HEK293 (cell line): ENCODE data around the gene RHOT1.
"Not testable (repeated sequence)": the region's sequence is repeated elsewhere in the genome, so short reads cannot be mapped to it uniquely, and the experiment has no call there.

Source experiments
- CTCF ChIA-PET: fragments of 350-600 bp; formaldehyde crosslinking; extraction: SDS; loops from one replicate; lab custom pipeline; 2021; ENCODE audit warnings: antibody characterized with exemption; lab: Yijun Ruan, JAX
- POLR2A ChIA-PET: fragments of 300-600 bp; formaldehyde crosslinking; extraction: SDS; loops from one replicate; lab custom pipeline; 2020; ENCODE audit warnings: antibody characterized with exemption, inconsistent platforms; lab: Yijun Ruan, JAX
- H3K27ac ChIP-seq: fragments of 200-500 bp; sonication (Bioruptor generic); 2 replicates; pipeline ENCODE4 v1.5.1; 2014; ENCODE audit warnings: low read depth, low read length, control low read depth, inconsistent platforms; ENCODE audit errors: extremely low read depth
- H3K36me3 ChIP-seq, 2 experiments: fragments of 200-500 bp in 1 of 2; sonication (Bioruptor generic) in 1 of 2; 1 replicate in 1 of 2; 2 replicates in 1 of 2; pipeline ENCODE4 v1.5.1; 2014 to 2017; ENCODE audit warnings: inconsistent platforms in 2 of 2, low read length in 2 of 2; ENCODE audit not compliant: control insufficient read depth in 2 of 2, insufficient read depth in 1 of 2
- H3K4me1 ChIP-seq: fragments of 200-500 bp; sonication (Bioruptor generic); 2 replicates; pipeline ENCODE4 v1.5.1; 2014; ENCODE audit warnings: mild to moderate bottlenecking, low read length, inconsistent platforms; ENCODE audit not compliant: control insufficient read depth, insufficient read depth
- H3K4me3 ChIP-seq: 2 replicates; pipeline ENCODE4 v1.5.1; 2011; ENCODE audit warnings: low read depth, mild to moderate bottlenecking, control low read depth, low read length, moderate library complexity
- H3K9me3 ChIP-seq: fragments of 200-500 bp; sonication (Bioruptor generic); 2 replicates; pipeline ENCODE4 v1.5.1; 2014; ENCODE audit warnings: low read depth, low read length, inconsistent platforms; ENCODE audit not compliant: control insufficient read depth, insufficient read depth
- GFI1B ChIP-seq: fragments of 450-650 bp; formaldehyde crosslinking; IDR thresholded peaks from 2 replicates; pipeline ENCODE4 v1.5.1; 2016; ENCODE audit warnings: missing biosample characterization, missing genetic modification characterization
- SCRT2 ChIP-seq: fragments of 450-650 bp; formaldehyde crosslinking; IDR thresholded peaks from 2 replicates; pipeline ENCODE4 v1.5.1; 2016; ENCODE audit warnings: missing biosample characterization, missing genetic modification characterization
- ZEB2 ChIP-seq: fragments of 450-650 bp; formaldehyde crosslinking; IDR thresholded peaks from 2 replicates; pipeline ENCODE4 v1.5.1; 2016; ENCODE audit warnings: missing biosample characterization, missing genetic modification characterization
- ZFP41 ChIP-seq: fragments of 450-650 bp; formaldehyde crosslinking; IDR thresholded peaks from 2 replicates; pipeline ENCODE4 v1.5.1; 2016; ENCODE audit warnings: missing biosample characterization, missing genetic modification characterization, borderline replicate concordance
- ZNF112 ChIP-seq: fragments of 450-650 bp; formaldehyde crosslinking; IDR thresholded peaks from 2 replicates; pipeline ENCODE4 v1.5.0; 2017; ENCODE audit warnings: missing biosample characterization, missing genetic modification characterization
- ZNF266 ChIP-seq: fragments of 450-650 bp; formaldehyde crosslinking; IDR thresholded peaks from 2 replicates; pipeline ENCODE4 v1.5.1; 2016; ENCODE audit warnings: missing biosample characterization, missing genetic modification characterization, low read depth
- ZNF561 ChIP-seq: fragments of 450-650 bp; IDR thresholded peaks from 2 replicates; pipeline ENCODE4 v1.5.1; 2018; ENCODE audit warnings: missing biosample characterization, missing genetic modification characterization, borderline replicate concordance
- ZNF777 ChIP-seq: fragments of 450-650 bp; formaldehyde crosslinking; IDR thresholded peaks from 2 replicates; pipeline ENCODE4 v1.5.1; 2017; ENCODE audit warnings: missing biosample characterization, missing genetic modification characterization, borderline replicate concordance
- TF ChIP-seq, protein P1 (sequence below): fragments of 450-650 bp; formaldehyde crosslinking; IDR thresholded peaks from 2 replicates; pipeline ENCODE4 v1.5.1; 2017; ENCODE audit warnings: missing biosample characterization, missing genetic modification characterization
- TF ChIP-seq, protein P2 (sequence below): fragments of 450-650 bp; formaldehyde crosslinking; IDR thresholded peaks from 2 replicates; pipeline ENCODE4 v1.5.1; 2016; ENCODE audit warnings: missing biosample characterization, missing genetic modification characterization
- TF ChIP-seq, protein P3 (sequence below): fragments of 450-650 bp; formaldehyde crosslinking; IDR thresholded peaks from 2 replicates; pipeline ENCODE4 v1.5.1; 2016; ENCODE audit warnings: missing biosample characterization, missing genetic modification characterization
- TF ChIP-seq, protein P4 (sequence below): fragments of 450-650 bp; formaldehyde crosslinking; IDR thresholded peaks from 2 replicates; pipeline ENCODE4 v1.5.1; 2016; ENCODE audit warnings: missing biosample characterization, missing genetic modification characterization
- TF ChIP-seq, protein P5 (sequence below): fragments of 450-650 bp; formaldehyde crosslinking; IDR thresholded peaks from 2 replicates; pipeline ENCODE4 v1.5.1; 2017; ENCODE audit warnings: missing biosample characterization, missing genetic modification characterization
- TF ChIP-seq, protein P6 (sequence below): fragments of 450-650 bp; formaldehyde crosslinking; IDR thresholded peaks from 2 replicates; pipeline ENCODE4 v1.5.1; 2016; ENCODE audit warnings: missing biosample characterization, missing genetic modification characterization
- TF ChIP-seq, protein P7 (sequence below): fragments of 450-650 bp; formaldehyde crosslinking; IDR thresholded peaks from 2 replicates; pipeline ENCODE4 v1.5.1; 2016; ENCODE audit warnings: missing biosample characterization, missing genetic modification characterization
- TF ChIP-seq, protein P8 (sequence below): fragments of 450-650 bp; formaldehyde crosslinking; IDR thresholded peaks from 2 replicates; pipeline ENCODE4 v1.5.1; 2016; ENCODE audit warnings: missing biosample characterization, missing genetic modification characterization, low read depth

Gene RHOT1

DNA sequence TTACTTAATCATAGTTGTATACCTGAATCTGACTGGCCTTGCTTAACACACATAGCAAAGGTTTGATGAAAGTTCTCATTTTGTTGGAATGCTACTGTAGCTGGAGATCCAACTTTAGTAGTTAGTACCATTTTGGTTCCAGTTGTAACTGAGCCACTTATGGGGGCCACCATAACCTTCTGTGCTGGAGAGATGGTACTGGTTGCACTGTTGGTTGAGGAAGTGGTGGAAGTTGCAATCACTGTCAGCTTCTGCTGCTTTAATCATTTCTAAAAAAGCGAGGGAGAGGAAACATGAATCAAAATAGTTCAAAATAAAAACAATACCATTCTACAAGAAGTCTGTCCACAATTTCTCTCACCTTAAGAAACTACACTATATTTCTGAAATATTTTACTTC lies 35.1 kb upstream of the RHOT1 start:
- H3K36me3 ChIP-seq, H3K4me1 ChIP-seq, POLR2A ChIA-PET, H3K9me3 ChIP-seq, H3K27ac ChIP-seq, CTCF ChIA-PET, H3K4me3 ChIP-seq: not testable (repeated sequence)

DNA sequence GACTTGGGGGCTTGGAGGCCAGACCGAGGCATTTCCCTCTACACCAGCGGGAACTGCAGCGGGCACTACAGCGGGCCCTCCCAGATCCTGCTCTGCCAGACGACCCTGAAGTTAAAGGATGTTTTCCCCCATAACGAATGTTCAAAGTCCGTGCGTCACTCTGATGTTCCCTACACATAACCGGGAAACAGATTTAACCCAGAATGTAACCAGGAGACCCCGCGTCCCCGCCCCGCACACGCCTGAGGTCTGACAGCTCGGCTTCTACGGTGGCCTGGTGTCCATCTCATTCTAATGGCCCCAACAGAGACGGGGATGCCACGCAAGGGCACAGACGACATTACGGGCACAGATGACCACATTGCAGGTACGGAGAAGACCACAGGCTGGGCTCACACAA lies 31.7 kb upstream of the RHOT1 start:
- ChIA-PET POLR2A (no interaction called here), CTCF (interaction anchor here (0.5 to 2.3 kb wide), 9 partner anchors 8 to 346 kb away, joined by 3 to 7 read pairs (median 3); partner anchors contain the start of gene LRRC37B)
- Histone ChIP-seq H3K36me3 (no peaks in the 10 kb centered on the region), H3K4me1 (peaks cover 6% of the 10 kb centered on the region), H3K4me3 (no peak overlapping the region), H3K27ac (no peak overlapping the region), H3K9me3 (no peaks in the 10 kb centered on the region)
- TF ChIP-seq, protein P1, sequence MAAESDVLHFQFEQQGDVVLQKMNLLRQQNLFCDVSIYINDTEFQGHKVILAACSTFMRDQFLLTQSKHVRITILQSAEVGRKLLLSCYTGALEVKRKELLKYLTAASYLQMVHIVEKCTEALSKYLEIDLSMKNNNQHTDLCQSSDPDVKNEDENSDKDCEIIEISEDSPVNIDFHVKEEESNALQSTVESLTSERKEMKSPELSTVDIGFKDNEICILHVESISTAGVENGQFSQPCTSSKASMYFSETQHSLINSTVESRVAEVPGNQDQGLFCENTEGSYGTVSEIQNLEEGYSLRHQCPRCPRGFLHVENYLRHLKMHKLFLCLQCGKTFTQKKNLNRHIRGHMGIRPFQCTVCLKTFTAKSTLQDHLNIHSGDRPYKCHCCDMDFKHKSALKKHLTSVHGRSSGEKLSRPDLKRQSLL = no peak
- no peak for TF ChIP-seq ZEB2
- TF ChIP-seq, protein P2, sequence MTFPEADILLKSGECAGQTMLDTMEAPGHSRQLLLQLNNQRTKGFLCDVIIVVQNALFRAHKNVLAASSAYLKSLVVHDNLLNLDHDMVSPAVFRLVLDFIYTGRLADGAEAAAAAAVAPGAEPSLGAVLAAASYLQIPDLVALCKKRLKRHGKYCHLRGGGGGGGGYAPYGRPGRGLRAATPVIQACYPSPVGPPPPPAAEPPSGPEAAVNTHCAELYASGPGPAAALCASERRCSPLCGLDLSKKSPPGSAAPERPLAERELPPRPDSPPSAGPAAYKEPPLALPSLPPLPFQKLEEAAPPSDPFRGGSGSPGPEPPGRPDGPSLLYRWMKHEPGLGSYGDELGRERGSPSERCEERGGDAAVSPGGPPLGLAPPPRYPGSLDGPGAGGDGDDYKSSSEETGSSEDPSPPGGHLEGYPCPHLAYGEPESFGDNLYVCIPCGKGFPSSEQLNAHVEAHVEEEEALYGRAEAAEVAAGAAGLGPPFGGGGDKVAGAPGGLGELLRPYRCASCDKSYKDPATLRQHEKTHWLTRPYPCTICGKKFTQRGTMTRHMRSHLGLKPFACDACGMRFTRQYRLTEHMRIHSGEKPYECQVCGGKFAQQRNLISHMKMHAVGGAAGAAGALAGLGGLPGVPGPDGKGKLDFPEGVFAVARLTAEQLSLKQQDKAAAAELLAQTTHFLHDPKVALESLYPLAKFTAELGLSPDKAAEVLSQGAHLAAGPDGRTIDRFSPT (tag by site-specific recombination) = no peak
- no peak for TF ChIP-seq ZNF777 (tag by site-specific recombination)
- TF ChIP-seq, protein P3, sequence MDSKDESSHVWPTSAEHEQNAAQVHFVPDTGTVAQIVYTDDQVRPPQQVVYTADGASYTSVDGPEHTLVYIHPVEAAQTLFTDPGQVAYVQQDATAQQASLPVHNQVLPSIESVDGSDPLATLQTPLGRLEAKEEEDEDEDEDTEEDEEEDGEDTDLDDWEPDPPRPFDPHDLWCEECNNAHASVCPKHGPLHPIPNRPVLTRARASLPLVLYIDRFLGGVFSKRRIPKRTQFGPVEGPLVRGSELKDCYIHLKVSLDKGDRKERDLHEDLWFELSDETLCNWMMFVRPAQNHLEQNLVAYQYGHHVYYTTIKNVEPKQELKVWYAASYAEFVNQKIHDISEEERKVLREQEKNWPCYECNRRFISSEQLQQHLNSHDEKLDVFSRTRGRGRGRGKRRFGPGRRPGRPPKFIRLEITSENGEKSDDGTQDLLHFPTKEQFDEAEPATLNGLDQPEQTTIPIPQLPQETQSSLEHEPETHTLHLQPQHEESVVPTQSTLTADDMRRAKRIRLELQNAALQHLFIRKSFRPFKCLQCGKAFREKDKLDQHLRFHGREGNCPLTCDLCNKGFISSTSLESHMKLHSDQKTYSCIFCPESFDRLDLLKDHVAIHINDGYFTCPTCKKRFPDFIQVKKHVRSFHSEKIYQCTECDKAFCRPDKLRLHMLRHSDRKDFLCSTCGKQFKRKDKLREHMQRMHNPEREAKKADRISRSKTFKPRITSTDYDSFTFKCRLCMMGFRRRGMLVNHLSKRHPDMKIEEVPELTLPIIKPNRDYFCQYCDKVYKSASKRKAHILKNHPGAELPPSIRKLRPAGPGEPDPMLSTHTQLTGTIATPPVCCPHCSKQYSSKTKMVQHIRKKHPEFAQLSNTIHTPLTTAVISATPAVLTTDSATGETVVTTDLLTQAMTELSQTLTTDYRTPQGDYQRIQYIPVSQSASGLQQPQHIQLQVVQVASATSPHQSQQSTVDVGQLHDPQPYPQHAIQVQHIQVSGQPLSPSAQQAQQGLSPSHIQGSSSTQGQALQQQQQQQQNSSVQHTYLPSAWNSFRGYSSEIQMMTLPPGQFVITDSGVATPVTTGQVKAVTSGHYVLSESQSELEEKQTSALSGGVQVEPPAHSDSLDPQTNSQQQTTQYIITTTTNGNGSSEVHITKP (tag by site-specific recombination) = no peak
- TF ChIP-seq ZNF112 (tag by site-specific recombination) = no peak
- TF ChIP-seq, protein P4, sequence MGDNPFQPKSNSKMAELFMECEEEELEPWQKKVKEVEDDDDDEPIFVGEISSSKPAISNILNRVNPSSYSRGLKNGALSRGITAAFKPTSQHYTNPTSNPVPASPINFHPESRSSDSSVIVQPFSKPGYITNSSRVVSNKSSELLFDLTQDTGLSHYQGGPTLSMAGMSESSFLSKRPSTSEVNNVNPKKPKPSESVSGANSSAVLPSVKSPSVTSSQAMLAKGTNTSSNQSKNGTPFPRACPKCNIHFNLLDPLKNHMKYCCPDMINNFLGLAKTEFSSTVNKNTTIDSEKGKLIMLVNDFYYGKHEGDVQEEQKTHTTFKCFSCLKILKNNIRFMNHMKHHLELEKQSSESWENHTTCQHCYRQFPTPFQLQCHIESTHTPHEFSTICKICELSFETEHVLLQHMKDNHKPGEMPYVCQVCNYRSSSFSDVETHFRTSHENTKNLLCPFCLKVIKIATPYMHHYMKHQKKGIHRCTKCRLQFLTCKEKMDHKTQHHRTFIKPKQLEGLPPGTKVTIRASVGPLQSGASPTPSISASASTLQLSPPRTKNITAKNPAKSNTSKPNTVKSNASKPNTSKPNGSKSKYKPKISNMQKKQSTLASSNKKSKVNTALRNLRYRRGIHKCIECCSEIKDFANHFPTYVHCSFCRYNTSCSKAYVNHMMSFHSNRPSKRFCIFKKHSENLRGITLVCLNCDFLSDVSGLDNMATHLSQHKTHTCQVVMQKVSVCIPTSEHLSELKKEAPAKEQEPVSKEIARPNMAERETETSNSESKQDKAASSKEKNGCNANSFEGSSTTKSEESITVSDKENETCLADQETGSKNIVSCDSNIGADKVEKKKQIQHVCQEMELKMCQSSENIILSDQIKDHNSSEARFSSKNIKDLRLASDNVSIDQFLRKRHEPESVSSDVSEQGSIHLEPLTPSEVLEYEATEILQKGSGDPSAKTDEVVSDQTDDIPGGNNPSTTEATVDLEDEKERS = no peak
- TF ChIP-seq, protein P5, sequence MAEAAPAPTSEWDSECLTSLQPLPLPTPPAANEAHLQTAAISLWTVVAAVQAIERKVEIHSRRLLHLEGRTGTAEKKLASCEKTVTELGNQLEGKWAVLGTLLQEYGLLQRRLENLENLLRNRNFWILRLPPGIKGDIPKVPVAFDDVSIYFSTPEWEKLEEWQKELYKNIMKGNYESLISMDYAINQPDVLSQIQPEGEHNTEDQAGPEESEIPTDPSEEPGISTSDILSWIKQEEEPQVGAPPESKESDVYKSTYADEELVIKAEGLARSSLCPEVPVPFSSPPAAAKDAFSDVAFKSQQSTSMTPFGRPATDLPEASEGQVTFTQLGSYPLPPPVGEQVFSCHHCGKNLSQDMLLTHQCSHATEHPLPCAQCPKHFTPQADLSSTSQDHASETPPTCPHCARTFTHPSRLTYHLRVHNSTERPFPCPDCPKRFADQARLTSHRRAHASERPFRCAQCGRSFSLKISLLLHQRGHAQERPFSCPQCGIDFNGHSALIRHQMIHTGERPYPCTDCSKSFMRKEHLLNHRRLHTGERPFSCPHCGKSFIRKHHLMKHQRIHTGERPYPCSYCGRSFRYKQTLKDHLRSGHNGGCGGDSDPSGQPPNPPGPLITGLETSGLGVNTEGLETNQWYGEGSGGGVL = no peak
- TF ChIP-seq ZNF561 (tag by site-specific recombination) = no peak
- TF ChIP-seq, protein P6, sequence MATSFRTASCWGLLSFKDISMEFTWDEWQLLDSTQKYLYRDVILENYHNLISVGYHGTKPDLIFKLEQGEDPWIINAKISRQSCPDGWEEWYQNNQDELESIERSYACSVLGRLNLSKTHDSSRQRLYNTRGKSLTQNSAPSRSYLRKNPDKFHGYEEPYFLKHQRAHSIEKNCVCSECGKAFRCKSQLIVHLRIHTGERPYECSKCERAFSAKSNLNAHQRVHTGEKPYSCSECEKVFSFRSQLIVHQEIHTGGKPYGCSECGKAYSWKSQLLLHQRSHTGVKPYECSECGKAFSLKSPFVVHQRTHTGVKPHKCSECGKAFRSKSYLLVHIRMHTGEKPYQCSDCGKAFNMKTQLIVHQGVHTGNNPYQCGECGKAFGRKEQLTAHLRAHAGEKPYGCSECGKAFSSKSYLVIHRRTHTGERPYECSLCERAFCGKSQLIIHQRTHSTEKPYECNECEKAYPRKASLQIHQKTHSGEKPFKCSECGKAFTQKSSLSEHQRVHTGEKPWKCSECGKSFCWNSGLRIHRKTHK (tag by site-specific recombination) = no peak
- no peak for TF ChIP-seq GFI1B (tag by site-specific recombination)
- TF ChIP-seq ZFP41 (tag by site-specific recombination) = no peak
- no peak for TF ChIP-seq SCRT2 (tag by site-specific recombination)
- TF ChIP-seq, protein P7, sequence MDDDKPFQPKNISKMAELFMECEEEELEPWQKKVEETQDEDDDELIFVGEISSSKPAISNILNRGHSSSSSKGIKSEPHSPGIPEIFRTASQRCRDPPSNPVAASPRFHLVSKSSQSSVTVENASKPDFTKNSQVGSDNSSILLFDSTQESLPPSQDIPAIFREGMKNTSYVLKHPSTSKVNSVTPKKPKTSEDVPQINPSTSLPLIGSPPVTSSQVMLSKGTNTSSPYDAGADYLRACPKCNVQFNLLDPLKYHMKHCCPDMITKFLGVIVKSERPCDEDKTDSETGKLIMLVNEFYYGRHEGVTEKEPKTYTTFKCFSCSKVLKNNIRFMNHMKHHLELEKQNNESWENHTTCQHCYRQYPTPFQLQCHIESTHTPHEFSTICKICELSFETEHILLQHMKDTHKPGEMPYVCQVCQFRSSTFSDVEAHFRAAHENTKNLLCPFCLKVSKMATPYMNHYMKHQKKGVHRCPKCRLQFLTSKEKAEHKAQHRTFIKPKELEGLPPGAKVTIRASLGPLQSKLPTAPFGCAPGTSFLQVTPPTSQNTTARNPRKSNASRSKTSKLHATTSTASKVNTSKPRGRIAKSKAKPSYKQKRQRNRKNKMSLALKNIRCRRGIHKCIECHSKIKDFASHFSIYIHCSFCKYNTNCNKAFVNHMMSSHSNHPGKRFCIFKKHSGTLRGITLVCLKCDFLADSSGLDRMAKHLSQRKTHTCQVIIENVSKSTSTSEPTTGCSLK (tag by site-specific recombination) = no peak
- no peak for TF ChIP-seq ZNF266 (tag by site-specific recombination)
- TF ChIP-seq, protein P8, sequence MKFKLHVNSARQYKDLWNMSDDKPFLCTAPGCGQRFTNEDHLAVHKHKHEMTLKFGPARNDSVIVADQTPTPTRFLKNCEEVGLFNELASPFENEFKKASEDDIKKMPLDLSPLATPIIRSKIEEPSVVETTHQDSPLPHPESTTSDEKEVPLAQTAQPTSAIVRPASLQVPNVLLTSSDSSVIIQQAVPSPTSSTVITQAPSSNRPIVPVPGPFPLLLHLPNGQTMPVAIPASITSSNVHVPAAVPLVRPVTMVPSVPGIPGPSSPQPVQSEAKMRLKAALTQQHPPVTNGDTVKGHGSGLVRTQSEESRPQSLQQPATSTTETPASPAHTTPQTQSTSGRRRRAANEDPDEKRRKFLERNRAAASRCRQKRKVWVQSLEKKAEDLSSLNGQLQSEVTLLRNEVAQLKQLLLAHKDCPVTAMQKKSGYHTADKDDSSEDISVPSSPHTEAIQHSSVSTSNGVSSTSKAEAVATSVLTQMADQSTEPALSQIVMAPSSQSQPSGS (tag by site-specific recombination) = no peak
